HEK293T (cell line): ENCODE data around the gene FRMD4B.

ENCODE experiments used
- ARNT ChIP-seq: fragments of 450-650 bp; IDR thresholded peaks from 2 replicates; pipeline ENCODE4 v1.6.1; 2017; ENCODE audit warnings: mild to moderate bottlenecking
- FOXK2 ChIP-seq: fragments of 450-650 bp; IDR thresholded peaks from 2 replicates; pipeline ENCODE4 v1.6.1; 2016; ENCODE audit warnings: mild to moderate bottlenecking
- FOXM1 ChIP-seq: fragments of 450-650 bp; IDR thresholded peaks from 2 replicates; pipeline ENCODE4 v1.6.1; 2017; ENCODE audit warnings: mild to moderate bottlenecking, borderline replicate concordance
- L3MBTL2 ChIP-seq: fragments of 450-650 bp; conservative IDR thresholded peaks from 2 replicates; pipeline ENCODE4 v1.6.1; 2016; ENCODE audit warnings: mild to moderate bottlenecking
- LEF1 ChIP-seq: fragments of 450-650 bp; IDR thresholded peaks from 2 replicates; pipeline ENCODE4 v1.6.1; 2017; ENCODE audit warnings: mild to moderate bottlenecking, borderline replicate concordance
- NFRKB ChIP-seq: fragments of 450-650 bp; IDR thresholded peaks from 2 replicates; pipeline ENCODE4 v1.6.1; 2016; ENCODE audit warnings: mild to moderate bottlenecking, moderate library complexity
- PKNOX1 ChIP-seq: fragments of 450-650 bp; IDR thresholded peaks from 2 replicates; pipeline ENCODE4 v1.6.1; 2016
- SP1 ChIP-seq: fragments of 450-650 bp; IDR thresholded peaks from 2 replicates; pipeline ENCODE4 v1.6.1; 2017
- SUZ12 ChIP-seq: fragments of 450-650 bp; IDR thresholded peaks from 2 replicates; pipeline ENCODE4 v1.6.1; 2016; ENCODE audit warnings: mild to moderate bottlenecking
- TARDBP ChIP-seq: fragments of 450-650 bp; IDR thresholded peaks from 2 replicates; pipeline ENCODE4 v1.6.1; 2016
- ZNF384 ChIP-seq: fragments of 450-650 bp; IDR thresholded peaks from 2 replicates; pipeline ENCODE4 v1.6.1; 2016

- TF ChIP-seq NFRKB (no peak), L3MBTL2 (no peak), SUZ12 (no peak), ARNT (no peak), LEF1 (no peak), FOXK2 (no peak), ZNF384 (no peak), TARDBP (no peak), PKNOX1 (no peak), SP1 (no peak), FOXM1 (no peak)
These were observed 171.6 kb downstream of the FRMD4B start for GRCh38 chr3:69214241-69214640.
